ENCODE results near the gene GRHL1.
"Not testable (repeated sequence)": the region's sequence is repeated elsewhere in the genome, so short reads cannot be mapped to it uniquely, and the experiment has no call there.

GRHL1 gene

GRCh38 chr2:10019602-10020400, 68.3 kb downstream of the GRHL1 start:
- no peak for DNase-seq (ENCODE audit: low read depth in 2 of 3, low spot score in 1 of 3)

- no peak for DNase-seq (ENCODE audit: low read depth in 2 of 3, low spot score in 1 of 3)
Measured at GRCh38 chr2:10022041-10022421, 70.5 kb downstream of the GRHL1 start.

DNA sequence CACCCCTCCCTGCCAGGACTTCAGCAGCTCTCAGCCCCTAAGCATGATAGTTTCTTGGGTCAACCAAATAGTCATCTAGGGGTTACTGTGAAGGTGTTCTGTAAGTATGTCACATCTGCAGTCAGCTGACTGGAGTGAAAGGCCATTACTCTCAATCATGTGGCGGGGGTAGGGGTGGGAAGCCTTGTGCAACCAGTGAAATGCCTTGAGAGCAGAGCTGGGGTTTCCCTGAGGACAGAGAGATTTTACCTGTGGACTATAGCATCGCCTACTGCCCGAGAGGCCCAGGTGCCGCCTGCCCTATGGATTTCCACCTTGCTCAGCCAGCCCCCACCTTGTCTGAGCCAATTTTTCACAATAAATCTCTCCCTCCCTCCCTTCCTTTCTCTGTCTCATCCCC, 71.0 kb downstream of the GRHL1 start:
- DNase-seq (ENCODE audit: low read depth in 2 of 3, low spot score in 1 of 3) = no peak

GRCh38 chr2:10022966-10023662, 71.6 kb downstream of the GRHL1 start:
- no peak for DNase-seq (ENCODE audit: low read depth in 2 of 3, low spot score in 1 of 3)

DNA sequence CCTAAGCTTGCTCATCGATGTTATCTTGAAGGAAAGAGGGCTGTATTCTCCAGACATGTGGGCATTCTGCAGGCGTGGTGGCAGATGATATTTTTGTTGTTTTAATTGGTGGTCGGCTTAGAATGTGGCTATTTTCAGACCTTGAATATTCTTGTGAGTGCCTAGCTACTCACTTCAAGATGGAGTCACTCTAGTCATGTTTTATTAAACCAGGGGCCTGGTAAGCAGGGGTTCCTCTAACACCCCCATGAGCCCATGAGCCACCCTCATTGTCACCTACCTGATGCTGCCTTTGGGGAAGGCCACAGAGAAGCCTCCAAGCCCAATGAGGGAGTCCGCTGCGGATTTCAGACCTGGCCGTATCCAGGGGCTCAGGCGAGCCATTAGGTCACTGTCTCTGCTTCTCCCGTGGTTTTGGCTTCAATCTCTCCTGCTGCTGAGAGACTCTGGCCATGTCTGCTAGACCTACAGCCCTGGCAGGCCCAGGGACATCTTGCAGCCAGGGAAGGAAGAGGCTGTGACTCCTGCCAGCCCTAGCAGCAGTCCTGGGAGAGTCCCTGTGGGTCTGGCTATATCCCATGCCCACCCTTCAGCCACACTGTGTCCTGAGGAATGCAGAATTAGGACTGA, 75.6 kb downstream of the GRHL1 start:
- DNase-seq (ENCODE audit: low read depth in 2 of 3, low spot score in 1 of 3) = no peak

DNA sequence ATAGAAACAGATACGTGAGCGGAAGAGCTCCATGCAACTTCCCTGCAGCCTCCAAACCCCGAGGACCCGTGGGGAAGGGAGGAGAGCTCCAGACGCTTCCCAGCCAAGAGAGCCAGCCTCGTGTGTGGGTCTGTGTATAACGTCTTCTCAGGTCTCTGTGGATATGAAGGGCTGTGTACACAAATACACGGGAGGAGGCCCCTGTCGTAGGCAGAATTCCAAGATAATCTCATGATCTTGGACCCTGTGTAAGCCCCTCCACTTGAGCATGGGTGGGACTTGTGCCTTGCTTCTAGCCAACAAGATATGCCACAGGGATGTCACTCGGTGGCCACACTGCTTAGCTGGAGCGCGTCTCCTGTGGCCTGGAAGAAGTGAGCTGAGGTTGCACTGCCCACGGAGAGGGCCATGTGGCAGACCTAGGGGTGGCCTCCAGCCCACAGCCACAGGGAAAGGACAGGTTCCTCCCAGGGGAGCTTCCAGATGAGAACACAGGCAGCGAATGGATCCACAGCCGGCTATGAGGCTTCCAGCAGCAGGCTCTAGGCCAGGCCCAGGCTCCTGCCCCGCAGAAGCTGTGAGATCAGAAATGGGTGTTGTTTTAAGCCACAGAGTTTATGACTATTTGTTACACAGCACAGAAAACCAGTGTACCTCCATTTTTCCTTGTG, 76.3 kb downstream of the GRHL1 start:
- DNase-seq (ENCODE audit: low read depth in 2 of 3, low spot score in 1 of 3) = no peak

- DNase-seq (ENCODE audit: low read depth in 2 of 3, low spot score in 1 of 3) = no peak
Measured at GRCh38 chr2:10028407-10028987, 77.0 kb downstream of the GRHL1 start.

- DNase-seq (ENCODE audit: low read depth in 2 of 3, low spot score in 1 of 3) = peak in 1 of 3 donors; percentile 10
Measured at GRCh38 chr2:10028988-10029874, 77.7 kb downstream of the GRHL1 start.

DNA sequence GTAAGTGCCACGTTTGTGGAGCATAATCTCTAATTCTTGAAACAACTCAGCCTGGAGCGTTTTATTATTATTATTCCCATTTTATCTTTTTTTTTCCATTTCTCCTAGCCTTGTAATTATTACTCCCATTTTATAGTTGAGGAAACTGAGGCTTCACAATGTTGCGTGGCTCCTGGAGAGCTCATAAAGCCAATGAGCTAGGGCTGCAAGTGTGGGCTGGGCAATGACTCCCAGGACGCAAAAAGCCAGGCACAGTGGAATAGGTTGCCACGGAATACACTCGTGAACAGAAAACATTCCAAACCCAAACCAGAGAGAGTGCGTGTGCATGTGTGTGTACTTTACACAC, 78.4 kb downstream of the GRHL1 start:
- no peak for DNase-seq (ENCODE audit: low read depth in 2 of 3, low spot score in 1 of 3)

DNA sequence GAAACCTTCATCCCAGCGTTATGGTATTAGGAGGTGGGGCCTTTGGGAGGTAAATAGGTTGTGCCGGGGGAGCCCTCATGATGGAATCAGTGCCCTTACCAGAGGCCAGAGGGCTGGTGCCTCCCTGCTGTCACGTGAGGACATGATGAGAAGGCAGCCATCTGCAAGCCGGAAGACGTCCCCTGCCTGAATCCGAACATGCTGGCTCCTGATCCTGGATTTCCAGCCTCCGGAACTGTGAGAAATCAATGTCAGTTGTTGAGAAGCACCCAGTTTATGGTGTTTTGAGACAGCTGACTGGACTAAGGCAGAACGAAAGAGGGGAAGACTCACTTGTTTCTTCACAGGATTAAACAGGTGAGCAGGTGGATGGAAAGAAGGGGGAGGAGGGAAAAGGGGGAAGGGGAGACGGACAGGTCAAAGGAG, 78.8 kb downstream of the GRHL1 start:
- no peak for DNase-seq (ENCODE audit: low read depth in 2 of 3, low spot score in 1 of 3)

- DNase-seq (ENCODE audit: low read depth in 2 of 3, low spot score in 1 of 3) = not testable (repeated sequence)
Measured at GRCh38 chr2:10030798-10031197, 79.3 kb downstream of the GRHL1 start.

- DNase-seq (ENCODE audit: low read depth in 2 of 3, low spot score in 1 of 3) = no peak
Measured at GRCh38 chr2:10031886-10032745, 80.6 kb downstream of the GRHL1 start.

DNA sequence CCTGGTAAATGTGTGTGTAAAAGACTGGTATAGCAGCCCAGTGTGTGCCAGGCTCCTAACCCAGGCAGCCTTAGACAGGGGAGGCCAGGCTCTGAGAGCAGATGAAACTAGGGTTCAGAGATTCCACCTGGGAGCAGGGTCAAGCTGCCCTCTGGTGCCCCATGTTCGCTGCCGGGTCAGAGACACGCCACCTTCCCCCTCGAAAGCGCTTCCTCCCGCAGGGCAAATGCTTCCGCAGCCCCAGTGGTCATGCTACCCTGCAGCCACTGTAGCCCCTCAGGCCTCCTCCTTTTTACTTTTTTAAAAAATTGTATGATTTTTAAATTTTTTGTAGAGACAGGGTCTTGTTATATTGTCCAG, 81.2 kb downstream of the GRHL1 start:
- DNase-seq (ENCODE audit: low read depth in 2 of 3, low spot score in 1 of 3) = no peak

GRCh38 chr2:10033251-10034006, 81.9 kb downstream of the GRHL1 start:
- no peak for DNase-seq (ENCODE audit: low read depth in 2 of 3, low spot score in 1 of 3)

- DNase-seq (ENCODE audit: low read depth in 2 of 3, low spot score in 1 of 3) = no peak
Measured at GRCh38 chr2:10034333-10035052, 83.0 kb downstream of the GRHL1 start.

GRCh38 chr2:10035053-10035422, 83.5 kb downstream of the GRHL1 start:
- DNase-seq (ENCODE audit: low read depth in 2 of 3, low spot score in 1 of 3) = no peak

GRCh38 chr2:10035633-10036032, 84.1 kb downstream of the GRHL1 start:
- no peak for DNase-seq (ENCODE audit: low read depth in 2 of 3, low spot score in 1 of 3)
